ENCODE data around the gene FOXP1.

DNA sequence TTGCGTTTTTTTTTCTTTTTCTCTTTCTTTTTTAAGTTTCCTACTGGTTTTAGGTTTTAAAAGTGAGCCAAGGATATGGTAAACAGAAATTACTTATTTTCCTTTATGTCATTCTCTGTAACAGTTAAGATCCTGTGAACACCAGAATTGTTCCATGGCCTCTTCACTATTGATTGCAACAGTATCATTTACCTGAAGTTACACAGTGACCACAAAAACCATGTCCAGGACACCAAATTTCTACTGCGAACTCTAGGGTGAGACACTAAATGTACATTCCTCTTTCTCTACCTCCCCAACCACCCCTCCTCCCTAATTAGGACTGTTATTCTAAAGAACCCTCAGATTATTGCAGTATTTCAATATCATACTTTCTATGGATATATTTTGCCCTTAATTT lies 280.9 kb downstream of the FOXP1 start:
- TF ChIP-seq, protein P1, sequence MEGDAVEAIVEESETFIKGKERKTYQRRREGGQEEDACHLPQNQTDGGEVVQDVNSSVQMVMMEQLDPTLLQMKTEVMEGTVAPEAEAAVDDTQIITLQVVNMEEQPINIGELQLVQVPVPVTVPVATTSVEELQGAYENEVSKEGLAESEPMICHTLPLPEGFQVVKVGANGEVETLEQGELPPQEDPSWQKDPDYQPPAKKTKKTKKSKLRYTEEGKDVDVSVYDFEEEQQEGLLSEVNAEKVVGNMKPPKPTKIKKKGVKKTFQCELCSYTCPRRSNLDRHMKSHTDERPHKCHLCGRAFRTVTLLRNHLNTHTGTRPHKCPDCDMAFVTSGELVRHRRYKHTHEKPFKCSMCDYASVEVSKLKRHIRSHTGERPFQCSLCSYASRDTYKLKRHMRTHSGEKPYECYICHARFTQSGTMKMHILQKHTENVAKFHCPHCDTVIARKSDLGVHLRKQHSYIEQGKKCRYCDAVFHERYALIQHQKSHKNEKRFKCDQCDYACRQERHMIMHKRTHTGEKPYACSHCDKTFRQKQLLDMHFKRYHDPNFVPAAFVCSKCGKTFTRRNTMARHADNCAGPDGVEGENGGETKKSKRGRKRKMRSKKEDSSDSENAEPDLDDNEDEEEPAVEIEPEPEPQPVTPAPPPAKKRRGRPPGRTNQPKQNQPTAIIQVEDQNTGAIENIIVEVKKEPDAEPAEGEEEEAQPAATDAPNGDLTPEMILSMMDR (IDR thresholded peaks at IDR 0.05): no peak
- TF ChIP-seq POLR2AphosphoS5 (IDR thresholded peaks at IDR 0.05): no peak
